PC-9 (cell line): ENCODE data around the gene APEH. TPM values are rescaled to one million over a fixed set of nuclear protein-coding genes. Genes with fewer than 3 reads are reported as not detected.

Experiments used
- BruUV-seq: library from RNA; stranded (reverse); fragments of 400-500 nt; replicated peaks from 2 replicates; lab custom pipeline; 2021; lab: Mats Ljungman, UMichigan
- CTCF ChIA-PET: fragments of 300-600 bp; sonication (Branson Sonifier 250); formaldehyde crosslinking; loops from one replicate; lab custom pipeline; 2022; ENCODE audit warnings: antibody characterized with exemption; lab: Charles Lee
- POLR2A ChIA-PET: fragments of 300-600 bp; sonication (Branson Sonifier 250); formaldehyde crosslinking; loops from one replicate; lab custom pipeline; 2022; ENCODE audit warnings: antibody characterized with exemption; ENCODE audit not compliant: unreplicated experiment; lab: Charles Lee
- DNase-seq, 2 experiments: peaks; one replicate each; pipeline versions ENCODE4 v3.0.0 to v3.0.0-alpha.2; 2015 to 2022; ENCODE audit warnings: mixed read lengths in 1 of 2
- H2AFZ ChIP-seq: fragments of 200-600 bp; sonication (generic); 2 replicates; pipeline ENCODE4 v1.8.1; 2017; ENCODE audit warnings: antibody characterized with exemption
- H3F3A ChIP-seq: fragments of 200-600 bp; sonication (generic); 2 replicates; pipeline ENCODE4 v1.8.1; 2017; ENCODE audit warnings: antibody characterized with exemption, mild to moderate bottlenecking, low read depth; ENCODE audit not compliant: insufficient read depth
- H3K27ac ChIP-seq: fragments of 200-600 bp; sonication (generic); 2 replicates; pipeline ENCODE4 v1.6.1; 2016; ENCODE audit warnings: mixed run types
- H3K27me3 ChIP-seq: fragments of 200-600 bp; sonication (generic); 2 replicates; pipeline ENCODE4 v1.6.1; 2016; ENCODE audit warnings: low read depth, mixed run types; ENCODE audit not compliant: insufficient read depth
- H3K36me3 ChIP-seq: fragments of 200-600 bp; sonication (generic); 2 replicates; pipeline ENCODE4 v1.6.1; 2016; ENCODE audit warnings: low read depth, mixed run types
- H3K4me1 ChIP-seq: fragments of 200-600 bp; sonication (generic); replicated peaks from 2 replicates; pipeline ENCODE4 v1.6.1; 2016; ENCODE audit warnings: mixed run types; ENCODE audit not compliant: insufficient read depth
- H3K4me2 ChIP-seq: fragments of 200-600 bp; sonication (generic); 2 replicates; pipeline ENCODE4 v1.6.1; 2017; ENCODE audit warnings: mixed run types
- H3K4me3 ChIP-seq: fragments of 200-600 bp; sonication (generic); 2 replicates; pipeline ENCODE4 v1.6.1; 2016; ENCODE audit warnings: mixed run types
- H3K79me2 ChIP-seq: fragments of 200-600 bp; sonication (generic); 2 replicates; pipeline ENCODE4 v1.6.1; 2017; ENCODE audit warnings: low read depth, mixed run types
- H3K9me2 ChIP-seq: fragments of 200-600 bp; sonication (generic); 2 replicates; pipeline ENCODE4 v1.8.1; 2017; ENCODE audit warnings: mild to moderate bottlenecking; ENCODE audit not compliant: insufficient read depth
- H3K9me3 ChIP-seq: fragments of 200-600 bp; sonication (generic); 2 replicates; pipeline ENCODE4 v1.8.1; 2016; ENCODE audit warnings: low read depth; ENCODE audit not compliant: insufficient read depth
- H4K20me1 ChIP-seq: fragments of 200-600 bp; sonication (generic); 2 replicates; pipeline ENCODE4 v1.8.1; 2017; ENCODE audit not compliant: insufficient read depth
- CTCF ChIP-seq: fragments of 200-600 bp; sonication (generic); conservative IDR thresholded peaks from 2 replicates; pipeline ENCODE4 v1.6.1; 2017; ENCODE audit warnings: mixed run types, antibody characterized with exemption, mild to moderate bottlenecking, moderate library complexity
- EZH2 ChIP-seq: fragments of 200-600 bp; sonication (generic); IDR thresholded peaks from 2 replicates; pipeline ENCODE4 v1.8.0; 2017; ENCODE audit warnings: antibody characterized with exemption, low read depth
- intact Hi-C: fragments of 100-400 bp; cut with micrococcal nuclease; formaldehyde crosslinking; loops from one replicate; pipeline ENCODE4 v1.10.0; 2022; ENCODE audit not compliant: unreplicated experiment
- total RNA-seq: library from RNA; stranded (reverse); gene quantifications from 2 replicates; pipeline ENCODE4 v1.2.3, GENCODE V29; 2021

The APEH gene
- total RNA-seq, 1 experiment from 2014 or later = 131 TPM

- Histone ChIP-seq H3F3A (peaks cover 4% of the 10 kb centered on the region; the same call in 1 of the 2 replicates), H4K20me1 (no peaks in the 10 kb centered on the region), H3K4me1 (peaks cover 27% of the 10 kb centered on the region), H3K36me3 (no peaks in the 10 kb centered on the region), H3K4me2 (no peak overlapping the region), H3K27me3 (no peaks in the 10 kb centered on the region), H2AFZ (no peak overlapping the region), H3K4me3 (no peak overlapping the region), H3K79me2 (no peaks in the 10 kb centered on the region), H3K9me3 (no peaks in the 10 kb centered on the region), H3K9me2 (no peaks in the 10 kb centered on the region), H3K27ac (no peak overlapping the region)
- intact Hi-C loops = loop anchor here (2.0 kb wide), 1 partner anchor 37 kb away; no protein-coding TSS in a partner anchor
- DNase-seq = no peak
- no TSS peak for BruUV-seq
- ChIA-PET CTCF (interaction anchor here (0.6 kb wide), 1 partner anchor 545 kb away, joined by 3 read pairs; no protein-coding TSS in a partner anchor), POLR2A (no interaction called here)
- TF ChIP-seq CTCF = no peak
- TF ChIP-seq EZH2 = no peak
Observed at GRCh38 chr3:49639551-49639950, 34.6 kb upstream of the APEH start.

GRCh38 chr3:49641292-49641691 lies 32.9 kb upstream of the APEH start:
- Histone ChIP-seq H3K36me3 (no peaks in the 10 kb centered on the region), H3K4me1 (peaks cover 27% of the 10 kb centered on the region), H3K9me3 (no peaks in the 10 kb centered on the region), H3K27me3 (no peaks in the 10 kb centered on the region), H3K79me2 (no peaks in the 10 kb centered on the region), H3K9me2 (no peaks in the 10 kb centered on the region), H3K27ac (no peak overlapping the region), H3K4me2 (no peak overlapping the region), H3F3A (peaks cover 4% of the 10 kb centered on the region; the same call in 1 of the 2 replicates), H2AFZ (no peak overlapping the region), H4K20me1 (no peaks in the 10 kb centered on the region), H3K4me3 (no peak overlapping the region)
- TF ChIP-seq CTCF (no peak), EZH2 (no peak)
- intact Hi-C loops = no loop called here
- ChIA-PET POLR2A (no interaction called here), CTCF (interaction anchor here (0.7 kb wide), 1 partner anchor 396 kb away, joined by 4 read pairs; no protein-coding TSS in a partner anchor)
- DNase-seq = no peak
- no TSS peak for BruUV-seq

- POLR2A ChIA-PET = no interaction called here
- no TSS peak for BruUV-seq
- TF ChIP-seq CTCF = no peak
- TF ChIP-seq EZH2 = no peak
- no peaks in the 10 kb centered on the region for H3K9me2 ChIP-seq
- H3K4me1 ChIP-seq = peaks cover 19% of the 10 kb centered on the region
- H4K20me1 ChIP-seq = no peaks in the 10 kb centered on the region
- intact Hi-C loops = no loop called here
- H3K9me3 ChIP-seq = no peaks in the 10 kb centered on the region
- DNase-seq = no peak
- no peak overlapping the region for H3K4me3 ChIP-seq
- peaks cover 4% of the 10 kb centered on the region; the same call in 1 of the 2 replicates for H3F3A ChIP-seq
- no peaks in the 10 kb centered on the region for H3K27me3 ChIP-seq
- H3K79me2 ChIP-seq = no peaks in the 10 kb centered on the region
- no peak overlapping the region for H3K27ac ChIP-seq
- no peaks in the 10 kb centered on the region for H3K36me3 ChIP-seq
- H2AFZ ChIP-seq = no peak overlapping the region
- CTCF ChIA-PET = interaction anchor here (0.7 kb wide), 1 partner anchor 395 kb away, joined by 4 read pairs; no protein-coding TSS in a partner anchor
- no peak overlapping the region for H3K4me2 ChIP-seq
Observed at GRCh38 chr3:49641921-49642707, 32.0 kb upstream of the APEH start.
